IPS DF 6.9 (cell line): ENCODE results near the gene DNAI1.

Experiments
- DNase-seq: peaks from one replicate; pipeline ENCODE4 v3.0.0-alpha.2; 2013; ENCODE audit warnings: low read depth, low spot score
- H3K27ac ChIP-seq: one replicate; pipeline ENCODE4 v1.5.1; 2013; ENCODE audit warnings: low read length, control low read depth
- H3K27me3 ChIP-seq: 2 replicates; pipeline ENCODE4 v1.6.1; 2013; ENCODE audit warnings: mild to moderate bottlenecking, low read length; ENCODE audit not compliant: control insufficient read depth, insufficient read depth
- H3K36me3 ChIP-seq: 2 replicates; pipeline ENCODE4 v1.6.1; 2013; ENCODE audit warnings: low read length; ENCODE audit not compliant: control insufficient read depth, insufficient read depth
- H3K4me1 ChIP-seq: 2 replicates; pipeline ENCODE4 v1.6.1; 2013; ENCODE audit warnings: low read length; ENCODE audit not compliant: control insufficient read depth, insufficient read depth
- H3K4me3 ChIP-seq: 2 replicates; pipeline ENCODE4 v1.5.1; 2013; ENCODE audit warnings: mild to moderate bottlenecking, low read length
- H3K9me3 ChIP-seq: 2 replicates; pipeline ENCODE4 v1.6.1; 2013; ENCODE audit warnings: low read length, inconsistent platforms; ENCODE audit not compliant: control insufficient read depth, insufficient read depth
- WGBS: extraction: QIAGEN DNeasy Blood & Tissue Kit; methylation state at CpG from one replicate; pipeline ENCODE4 v1.1.7; 2013; ENCODE audit warnings: mixed read lengths, missing lambda C conversion rate; ENCODE audit not compliant: insufficient read length, insufficient coverage; 5-methylcytosine and 5-hydroxymethylcytosine counted together

DNAI1 gene

DNA sequence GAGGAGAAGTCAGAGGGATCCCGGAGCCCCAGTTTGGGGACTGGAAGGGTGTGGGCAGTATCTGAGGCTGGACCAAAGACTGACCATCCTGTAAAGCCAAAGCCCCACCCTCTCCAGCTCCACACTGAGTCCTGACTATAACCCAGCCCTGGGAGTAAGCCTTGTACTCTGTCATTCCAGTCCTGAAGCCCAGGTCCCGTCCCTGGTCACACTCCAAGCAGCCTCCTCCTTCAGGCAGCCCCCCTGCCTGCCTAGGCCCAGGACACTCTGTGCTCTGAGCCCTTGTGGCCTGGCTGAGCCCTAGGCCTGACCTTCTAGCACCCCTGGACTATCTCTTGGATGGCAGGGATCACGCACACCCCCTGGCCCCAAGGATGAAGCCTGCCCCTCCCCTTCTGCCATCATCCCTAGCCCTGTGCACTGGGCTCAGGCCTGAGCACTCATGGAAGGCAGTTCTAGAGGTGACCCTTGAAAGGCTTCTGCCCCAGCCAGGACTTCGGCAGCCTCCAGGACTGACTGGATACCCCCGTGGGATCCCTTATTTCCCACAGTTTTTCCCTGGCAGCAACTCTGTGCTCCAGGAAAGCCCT, 92.2 kb downstream of the DNAI1 start:
- H3K27me3 ChIP-seq, result no peaks in the 10 kb centered on the region
- H3K4me1 ChIP-seq, result peaks cover 7% of the 10 kb centered on the region
- H3K36me3 ChIP-seq, result no peaks in the 10 kb centered on the region
- no peak overlapping the region for H3K4me3 ChIP-seq
- no peak for DNase-seq
- H3K27ac ChIP-seq, result no peak overlapping the region
- no peaks in the 10 kb centered on the region for H3K9me3 ChIP-seq
- WGBS, result no CpG with 5 or more reads among the region's 5 CpGs

DNA sequence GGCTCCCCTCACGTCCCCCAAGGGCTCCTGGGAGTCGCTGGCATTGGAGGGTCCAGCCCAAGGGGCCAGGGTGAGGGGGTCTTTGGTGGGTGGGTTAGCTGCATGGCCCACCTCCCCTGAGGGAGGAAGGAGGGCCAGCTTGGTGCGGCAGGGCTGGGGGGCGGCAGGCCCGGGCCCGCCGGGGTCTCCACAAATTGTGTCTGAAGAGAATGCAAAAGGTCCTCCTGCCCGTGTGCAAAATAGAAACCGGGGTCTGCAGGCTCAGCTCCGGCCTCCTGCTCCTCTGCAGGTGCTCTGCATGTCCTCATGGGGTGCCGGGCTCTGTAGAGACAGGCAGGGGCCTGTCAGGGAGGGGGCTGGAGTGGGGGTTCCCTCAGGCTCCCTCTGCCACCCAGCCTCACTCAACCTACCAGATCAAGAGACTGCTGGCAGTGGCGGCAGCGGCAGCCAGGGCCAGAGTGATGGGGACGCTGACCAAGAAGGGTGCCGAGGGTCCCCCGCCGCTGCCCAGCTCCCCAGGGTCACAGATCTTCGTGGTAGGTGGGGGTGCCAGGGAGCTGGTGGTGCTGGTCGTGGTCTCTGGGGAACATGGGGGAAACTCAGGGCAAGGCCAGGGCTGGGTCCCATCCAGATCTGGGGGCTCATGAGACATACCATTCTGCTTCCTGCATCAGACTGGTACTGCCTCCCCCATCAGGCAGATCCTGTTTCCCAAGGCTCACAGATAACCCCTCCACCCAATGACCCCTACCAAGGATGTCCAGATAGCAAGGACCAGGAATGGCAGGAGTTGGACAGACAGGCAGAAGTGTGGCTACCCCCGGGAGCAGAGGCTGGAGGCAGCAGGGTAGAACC, 93.4 kb downstream of the DNAI1 start:
- no peak overlapping the region for H3K27ac ChIP-seq
- H3K27me3 ChIP-seq, result no peaks in the 10 kb centered on the region
- H3K9me3 ChIP-seq, result no peaks in the 10 kb centered on the region
- DNase-seq, result no peak
- H3K36me3 ChIP-seq, result no peaks in the 10 kb centered on the region
- no peak overlapping the region for H3K4me3 ChIP-seq
- H3K4me1 ChIP-seq, result peaks cover 7% of the 10 kb centered on the region
- no CpG with 5 or more reads among the region's 20 CpGs for WGBS

DNA sequence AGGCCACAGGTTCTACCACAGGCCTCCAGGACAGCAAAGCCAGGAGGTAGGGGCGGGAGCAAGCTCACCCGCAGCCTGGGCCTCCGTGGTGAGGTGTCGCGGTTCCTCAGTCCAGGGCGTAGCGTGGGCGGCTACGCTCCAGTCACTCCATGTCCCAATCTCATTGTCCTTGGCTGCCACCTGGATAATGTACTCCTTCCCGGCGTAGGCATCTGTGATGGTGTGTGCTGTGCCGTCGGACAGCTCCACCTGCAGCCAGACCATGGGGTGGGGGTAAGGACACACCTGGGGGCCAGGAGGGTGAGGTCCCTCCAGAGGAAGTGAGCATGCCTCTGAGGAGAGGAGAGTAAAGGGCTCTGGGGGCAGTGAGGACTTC, 94.0 kb downstream of the DNAI1 start:
- WGBS, result no CpG with 5 or more reads among the region's 13 CpGs
- DNase-seq, result no peak
- Histone ChIP-seq H3K9me3 (no peaks in the 10 kb centered on the region), H3K4me1 (peaks cover 7% of the 10 kb centered on the region), H3K36me3 (no peaks in the 10 kb centered on the region), H3K27me3 (no peaks in the 10 kb centered on the region), H3K27ac (no peak overlapping the region), H3K4me3 (no peak overlapping the region)

DNA sequence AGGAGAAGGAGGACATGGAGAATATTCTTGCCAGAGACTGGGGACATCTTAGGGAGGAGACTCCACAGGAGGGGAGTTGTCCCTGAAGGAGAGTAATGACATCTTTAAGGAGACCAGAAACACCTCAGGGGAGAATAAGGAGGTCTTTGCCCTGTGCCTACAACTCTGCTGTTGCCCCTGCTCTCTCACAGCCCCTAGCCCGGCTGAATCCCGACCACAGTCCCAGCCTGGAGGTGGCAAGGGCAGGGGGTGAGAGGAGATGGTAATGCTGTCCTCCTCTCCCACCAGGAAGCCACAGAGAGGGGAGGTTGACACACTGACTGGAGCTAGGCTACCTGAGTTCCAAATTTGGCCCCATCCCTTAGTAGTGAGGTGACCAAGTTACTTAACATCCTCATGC, 94.4 kb downstream of the DNAI1 start:
- H3K27me3 ChIP-seq, result no peaks in the 10 kb centered on the region
- no CpG with 5 or more reads among the region's 2 CpGs for WGBS
- no peak overlapping the region for H3K27ac ChIP-seq
- no peaks in the 10 kb centered on the region for H3K9me3 ChIP-seq
- H3K36me3 ChIP-seq, result no peaks in the 10 kb centered on the region
- peaks cover 7% of the 10 kb centered on the region for H3K4me1 ChIP-seq
- no peak for DNase-seq
- H3K4me3 ChIP-seq, result no peak overlapping the region

DNA sequence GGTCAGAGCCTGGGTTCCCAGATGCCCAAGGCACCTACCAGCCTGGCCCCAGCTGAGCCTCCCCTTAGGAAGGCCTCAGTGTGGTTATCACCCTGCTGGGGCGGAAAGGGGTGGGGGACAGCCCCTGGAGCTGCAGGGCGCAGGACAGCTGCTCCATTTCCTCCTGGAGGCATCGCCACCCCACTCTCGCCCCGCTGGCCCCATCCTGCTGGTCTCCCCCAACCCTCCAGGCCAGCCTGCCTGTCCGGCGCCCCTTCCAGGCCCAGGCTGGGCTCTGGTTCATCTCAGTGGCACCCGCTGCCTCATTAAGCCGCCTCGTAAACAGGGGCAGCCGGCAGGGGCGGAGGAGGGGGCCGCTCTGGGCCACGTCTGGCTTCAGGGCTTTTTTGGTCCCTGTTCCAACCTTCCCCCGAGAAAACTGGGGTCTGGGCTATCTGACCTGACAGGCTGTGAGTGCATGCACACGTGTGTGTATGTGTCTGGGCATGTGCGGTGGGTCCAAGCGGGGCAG, 95.0 kb downstream of the DNAI1 start:
- H3K27ac ChIP-seq, result no peak overlapping the region
- H3K9me3 ChIP-seq, result no peaks in the 10 kb centered on the region
- WGBS, result no CpG with 5 or more reads among the region's 18 CpGs
- H3K27me3 ChIP-seq, result no peaks in the 10 kb centered on the region
- DNase-seq, result no peak
- peaks cover 7% of the 10 kb centered on the region for H3K4me1 ChIP-seq
- no peak overlapping the region for H3K4me3 ChIP-seq
- H3K36me3 ChIP-seq, result no peaks in the 10 kb centered on the region

DNA sequence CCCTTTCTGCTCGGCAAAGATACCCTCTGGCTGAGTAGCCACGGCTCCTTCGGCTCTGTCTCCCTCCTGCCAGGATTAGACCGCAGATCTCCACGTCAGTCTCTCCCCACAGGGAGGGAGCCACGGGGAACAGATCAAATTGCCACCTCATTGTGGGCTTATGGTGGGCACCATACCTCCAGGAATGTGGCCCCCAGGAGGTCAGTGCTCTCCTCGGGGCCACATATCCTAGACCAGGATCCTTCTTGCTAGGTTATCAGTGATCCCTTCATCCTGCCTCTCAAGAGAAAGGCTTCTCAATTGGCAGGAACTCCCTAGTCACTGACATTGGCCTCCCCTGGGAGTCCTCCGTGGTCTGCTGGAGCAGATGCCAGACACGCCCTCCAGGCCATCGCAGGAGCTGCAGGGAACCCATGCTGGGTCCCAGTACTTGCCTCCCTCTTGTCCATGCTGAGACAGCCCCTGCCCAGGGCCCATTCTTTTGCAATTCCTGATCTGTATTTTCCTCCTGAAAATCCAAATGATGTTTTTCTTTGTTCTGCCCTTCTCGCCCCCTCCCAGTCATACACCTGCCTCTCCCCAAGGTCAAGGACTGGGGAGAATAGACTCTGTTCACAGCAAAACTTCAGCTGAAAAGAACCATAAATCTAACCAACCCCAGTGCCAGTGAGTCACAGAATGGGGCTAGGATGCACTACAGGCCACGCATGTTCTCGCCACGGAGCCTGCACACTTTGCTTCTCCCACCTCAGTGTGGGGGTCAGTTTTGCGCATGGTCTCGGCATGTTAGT, 95.8 kb downstream of the DNAI1 start:
- no CpG with 5 or more reads among the region's 16 CpGs for WGBS
- Histone ChIP-seq H3K4me1 (peaks cover 11% of the 10 kb centered on the region), H3K4me3 (no peak overlapping the region), H3K36me3 (no peaks in the 10 kb centered on the region), H3K9me3 (no peaks in the 10 kb centered on the region), H3K27ac (no peak overlapping the region), H3K27me3 (no peaks in the 10 kb centered on the region)
- DNase-seq, result no peak

DNA sequence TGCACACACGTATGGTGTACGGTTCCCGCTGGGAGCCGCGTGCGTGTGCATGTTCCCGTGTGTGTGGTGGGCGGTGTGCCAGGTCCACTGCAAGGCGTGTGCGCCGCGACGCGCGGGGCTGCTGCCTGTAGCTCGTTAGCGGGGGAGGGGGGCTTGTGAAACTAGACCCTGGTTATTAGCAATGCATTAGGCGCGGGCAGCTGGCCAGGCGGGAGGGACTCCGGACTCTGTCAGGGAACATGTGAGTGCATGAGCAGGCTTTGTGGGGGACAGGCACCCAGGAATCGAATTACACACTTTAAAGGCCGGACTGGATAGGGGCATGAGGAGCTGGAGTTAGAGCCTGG, 96.4 kb downstream of the DNAI1 start:
- Histone ChIP-seq H3K36me3 (no peaks in the 10 kb centered on the region), H3K4me3 (no peak overlapping the region), H3K27ac (no peak overlapping the region), H3K4me1 (peaks cover 14% of the 10 kb centered on the region), H3K27me3 (no peaks in the 10 kb centered on the region), H3K9me3 (no peaks in the 10 kb centered on the region)
- no CpG with 5 or more reads among the region's 23 CpGs for WGBS
- DNase-seq, result no peak

DNA sequence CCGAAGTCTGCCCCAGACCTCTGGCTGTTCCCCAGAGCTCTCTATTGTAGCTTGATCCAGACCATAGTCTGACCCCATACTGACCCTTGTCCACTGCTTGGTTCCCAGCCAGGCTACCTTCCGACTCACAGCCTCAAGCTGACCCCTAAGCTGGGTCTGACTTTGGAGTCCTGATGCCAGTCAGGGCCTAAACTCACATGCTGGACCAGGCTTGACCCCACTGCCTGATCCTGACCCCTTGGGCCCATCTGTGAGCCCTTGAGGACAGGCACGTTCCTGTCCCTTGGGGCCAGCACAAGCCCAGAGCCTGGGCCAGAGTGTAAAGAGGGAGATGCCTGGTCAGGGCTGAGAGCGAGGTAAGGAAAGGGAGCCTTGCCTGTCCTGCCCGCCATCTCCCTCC, 96.9 kb downstream of the DNAI1 start:
- Histone ChIP-seq H3K36me3 (no peaks in the 10 kb centered on the region), H3K27me3 (no peaks in the 10 kb centered on the region), H3K4me3 (no peak overlapping the region), H3K9me3 (no peaks in the 10 kb centered on the region), H3K27ac (no peak overlapping the region), H3K4me1 (peaks cover 16% of the 10 kb centered on the region)
- no peak for DNase-seq
- no CpG with 5 or more reads among the region's 5 CpGs for WGBS

DNA sequence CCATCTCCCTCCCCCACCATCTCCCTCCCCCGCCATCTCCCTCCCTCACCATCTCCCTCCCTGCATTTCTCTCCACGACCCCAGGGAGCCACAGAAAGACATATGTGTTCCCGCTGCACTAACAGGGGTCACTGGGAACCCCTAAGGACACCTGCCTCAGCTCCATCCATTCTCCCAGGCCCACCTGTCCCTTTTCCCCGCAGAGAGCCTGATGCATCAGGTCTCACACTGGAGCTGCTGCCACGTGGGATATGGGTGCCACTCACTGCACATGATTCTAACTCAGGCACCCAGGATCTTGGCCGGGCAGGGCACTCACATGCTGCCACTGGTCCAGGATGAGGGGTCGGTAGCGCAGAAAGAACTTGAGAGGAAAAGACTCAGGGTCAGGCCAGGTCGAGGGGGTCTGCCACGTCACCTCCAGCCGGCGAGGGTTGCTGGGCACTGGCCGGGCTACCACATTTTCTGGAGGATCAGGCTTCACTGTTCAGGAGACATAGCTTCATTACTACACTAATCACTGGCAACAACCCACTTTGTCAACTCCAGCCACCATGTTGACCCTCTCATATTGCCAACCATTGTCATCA, 97.4 kb downstream of the DNAI1 start:
- no CpG with 5 or more reads among the region's 13 CpGs for WGBS
- no peak for DNase-seq
- Histone ChIP-seq H3K9me3 (no peaks in the 10 kb centered on the region), H3K36me3 (no peaks in the 10 kb centered on the region), H3K4me3 (no peak overlapping the region), H3K27me3 (no peaks in the 10 kb centered on the region), H3K4me1 (peaks cover 16% of the 10 kb centered on the region), H3K27ac (no peak overlapping the region)

DNA sequence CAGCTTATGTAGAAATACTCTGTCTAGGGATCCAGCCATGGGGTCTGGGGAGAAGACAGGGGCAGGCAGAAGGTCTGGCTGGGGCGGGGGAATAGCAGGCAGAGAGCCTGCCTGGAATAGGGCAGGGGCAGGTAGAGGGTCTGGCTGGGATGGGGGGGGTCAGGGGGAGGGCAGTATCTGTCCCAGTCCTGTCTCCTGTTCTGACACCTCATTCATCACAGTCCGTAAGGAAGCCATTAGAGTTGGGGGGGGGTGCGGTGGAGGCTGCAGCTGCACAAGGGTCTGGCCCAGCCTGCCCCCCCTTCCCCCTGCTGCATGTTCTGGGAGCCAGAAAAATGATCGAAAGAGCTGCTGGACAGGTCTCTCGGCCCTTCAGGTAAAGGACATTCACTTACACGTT, 98.3 kb downstream of the DNAI1 start:
- no peaks in the 10 kb centered on the region for H3K27me3 ChIP-seq

More for the DNA sequence above, 98.3 kb downstream of the DNAI1 start:
- no peaks in the 10 kb centered on the region for H3K36me3 ChIP-seq
- no peak for DNase-seq
- no peaks in the 10 kb centered on the region for H3K9me3 ChIP-seq
- no peak overlapping the region for H3K4me3 ChIP-seq
- H3K4me1 ChIP-seq, result peaks cover 16% of the 10 kb centered on the region
- no CpG with 5 or more reads among the region's 6 CpGs for WGBS
- H3K27ac ChIP-seq, result no peak overlapping the region
